HG03097 (cell line): Measurements from ENCODE around the gene CAPN11.
A peak's percentile ranks its signal among the peaks of the same experiment; 100 is the strongest.

Experiments
- ATAC-seq: cut with Tn5 transposase; IDR thresholded peaks from one replicate; pipeline ENCODE4 v1.9.1; 2021; ENCODE audit not compliant: unreplicated experiment, low FRiP score

The CAPN11 gene

DNA sequence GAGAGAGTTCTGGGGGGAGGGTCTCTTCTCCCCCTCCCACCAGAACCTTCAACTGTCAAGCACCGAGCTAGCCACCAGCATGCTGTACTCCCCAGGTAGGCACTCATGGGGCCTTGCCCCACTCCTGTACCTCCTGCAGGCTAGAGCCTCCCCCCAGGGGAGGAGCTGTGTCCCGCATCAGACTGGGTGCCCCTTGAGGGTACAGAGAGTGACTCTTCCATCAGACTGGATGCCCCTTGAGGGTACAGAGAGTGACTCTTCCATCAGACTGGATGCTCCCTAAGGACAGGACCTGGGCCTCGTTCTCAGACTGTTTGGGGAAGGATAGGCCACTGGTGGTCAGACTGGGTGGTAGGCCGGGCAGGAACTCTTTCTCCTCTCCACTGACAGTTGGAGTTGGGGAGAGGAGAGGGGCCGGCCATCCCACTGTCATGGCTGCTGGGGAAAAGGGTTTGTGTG, at the start of gene CAPN11:
Gene CAPN11, plus strand, starts transcription at position 51 of the 459 bp plus-strand sequence. Its CDS starts 29 bp downstream, at position 80.
- ATAC-seq: no peak

DNA sequence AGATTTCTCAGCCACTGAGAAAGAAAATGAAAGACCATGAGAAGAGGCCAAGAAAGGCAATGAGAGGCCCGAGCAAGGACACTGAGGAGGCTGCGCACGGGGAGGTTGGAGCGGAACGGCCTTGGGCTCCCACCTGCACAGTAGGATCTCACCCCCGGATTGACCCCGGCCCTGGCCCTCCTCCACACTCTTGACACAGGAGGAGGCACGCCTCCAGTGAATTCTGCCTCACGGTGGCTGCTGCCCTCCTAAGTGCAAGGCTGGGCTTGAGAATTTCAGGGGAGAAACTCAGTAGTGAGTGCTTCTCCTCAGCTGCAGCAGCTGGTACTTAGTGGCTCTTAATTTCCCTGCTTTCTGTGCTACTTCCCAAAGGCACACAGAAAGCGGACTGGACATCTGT, 49.4 kb upstream of the CAPN11 start:
- no peak for ATAC-seq

DNA sequence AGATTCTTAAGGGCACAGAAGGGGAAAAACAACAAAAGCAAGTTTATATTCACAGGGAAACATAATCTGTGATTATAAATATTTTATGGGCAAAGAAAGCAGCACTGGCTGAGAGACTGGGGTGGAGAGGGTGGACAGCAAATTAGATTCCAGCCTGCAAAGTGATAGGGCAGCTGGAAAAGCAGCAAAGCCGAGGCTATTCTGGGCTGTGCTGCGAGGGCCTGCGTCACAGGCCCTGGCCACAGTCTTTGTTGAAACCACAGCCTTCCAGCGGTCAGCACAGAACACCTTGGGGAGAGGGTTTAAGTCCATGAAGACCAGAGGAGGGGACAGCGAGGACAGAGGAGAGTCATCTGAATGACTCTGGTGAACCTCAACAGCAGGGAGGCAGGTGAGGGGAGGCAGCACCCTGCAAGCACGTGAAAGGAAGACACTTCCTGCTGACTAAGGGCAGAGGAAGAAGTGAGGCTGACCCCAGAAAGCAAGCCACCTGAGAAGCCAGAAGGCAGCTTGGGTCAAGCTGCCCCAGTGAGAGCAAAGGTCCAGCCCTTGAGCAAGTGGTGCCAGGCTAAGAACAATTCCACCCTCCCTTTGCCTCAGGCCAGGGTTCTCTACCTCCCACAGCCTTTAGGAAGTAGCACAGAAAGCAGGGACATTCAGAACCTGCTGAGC, 48.5 kb upstream of the CAPN11 start:
- no peak for ATAC-seq

GRCh38 chr6:44110966-44111365, 47.7 kb upstream of the CAPN11 start:
- no peak for ATAC-seq

DNA sequence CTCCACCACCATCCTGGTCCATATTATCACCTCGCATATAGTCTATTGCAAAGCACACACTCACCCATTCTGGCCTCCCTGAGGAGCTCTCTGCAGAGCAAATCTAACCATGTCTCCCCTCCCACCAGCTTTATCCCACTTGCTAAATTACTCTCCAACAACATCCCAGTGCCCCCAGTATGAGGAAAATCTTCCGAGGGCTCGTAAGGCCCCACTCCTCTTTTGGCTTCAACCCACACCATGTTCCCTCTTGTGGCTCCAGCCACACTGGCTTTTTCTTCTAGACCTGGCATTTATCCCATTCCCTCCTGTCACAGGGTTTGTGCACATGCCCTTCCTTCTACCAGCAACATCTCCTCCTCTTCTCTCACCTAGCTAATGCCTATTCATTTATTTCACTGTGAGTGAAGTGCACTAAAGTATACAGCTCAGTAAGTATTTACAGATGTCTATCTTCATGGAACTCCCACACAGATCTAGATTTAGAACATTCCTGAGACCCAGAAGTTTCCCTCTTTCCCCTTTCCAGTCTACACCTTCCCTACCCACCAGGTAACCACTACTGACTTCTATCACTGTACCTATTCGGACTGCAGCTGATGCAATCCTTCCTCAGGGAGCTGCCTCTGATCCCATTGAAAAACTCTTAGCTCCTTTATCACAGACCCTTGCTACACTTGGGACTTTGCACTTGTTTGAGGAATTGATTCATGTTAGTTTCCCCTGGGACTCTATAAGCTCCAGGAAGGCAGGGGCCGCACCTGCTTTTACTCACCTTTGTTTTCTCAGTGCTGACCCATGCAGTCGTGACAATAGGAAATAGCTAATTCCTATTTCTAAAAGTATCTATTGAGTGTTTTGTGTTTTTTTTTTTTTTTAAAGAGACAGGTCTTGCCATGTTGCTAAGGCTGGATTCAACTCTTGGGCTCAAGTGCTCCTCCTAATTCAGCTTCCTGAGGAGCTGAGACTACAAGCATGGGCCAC, 46.9 kb upstream of the CAPN11 start:
- ATAC-seq: no peak

- no peak for ATAC-seq
These were observed 45.2 kb upstream of the CAPN11 start for GRCh38 chr6:44113414-44113813.

GRCh38 chr6:44115866-44116265, 42.8 kb upstream of the CAPN11 start:
- no peak for ATAC-seq

GRCh38 chr6:44116641-44117382, 41.8 kb upstream of the CAPN11 start:
- ATAC-seq: no peak

DNA sequence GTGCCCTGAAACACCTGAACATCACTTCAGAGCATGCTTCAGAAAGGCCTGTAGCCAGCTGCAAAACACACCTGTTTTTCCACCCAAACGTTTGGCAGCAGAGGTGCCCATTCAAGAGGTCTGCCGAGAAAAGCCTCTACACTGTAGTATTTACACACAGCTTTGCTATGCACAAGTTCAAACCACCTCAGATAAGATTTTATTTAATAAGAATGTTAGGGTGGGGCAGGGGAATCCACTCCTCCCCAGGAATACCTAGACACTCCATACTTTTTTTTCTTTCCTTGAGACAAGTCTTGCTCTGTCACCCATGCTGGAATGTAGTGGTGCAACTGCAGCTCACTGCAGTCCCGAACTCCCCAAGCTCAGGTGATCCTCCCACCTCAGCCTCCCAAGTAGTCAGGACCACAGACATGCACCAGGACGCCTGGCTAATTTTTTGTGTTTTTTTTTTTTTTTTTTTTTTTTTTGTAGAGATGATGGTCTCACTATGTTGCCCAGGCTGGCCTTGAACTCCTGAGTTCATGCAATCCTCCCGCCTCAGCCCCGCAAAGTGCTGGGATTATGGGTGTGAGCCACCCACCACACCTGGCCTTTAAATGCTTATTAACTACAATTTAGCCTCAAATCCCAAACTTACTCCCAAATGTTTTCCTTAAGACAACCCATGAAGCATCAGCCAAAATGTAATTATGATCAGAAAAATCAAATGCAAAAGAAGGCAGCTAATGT, 41.1 kb upstream of the CAPN11 start:
- ATAC-seq: no peak

- no peak for ATAC-seq
These were observed 38.8 kb upstream of the CAPN11 start for GRCh38 chr6:44119704-44120262.

- no peak for ATAC-seq
These were observed 37.8 kb upstream of the CAPN11 start for GRCh38 chr6:44120692-44121443.

DNA sequence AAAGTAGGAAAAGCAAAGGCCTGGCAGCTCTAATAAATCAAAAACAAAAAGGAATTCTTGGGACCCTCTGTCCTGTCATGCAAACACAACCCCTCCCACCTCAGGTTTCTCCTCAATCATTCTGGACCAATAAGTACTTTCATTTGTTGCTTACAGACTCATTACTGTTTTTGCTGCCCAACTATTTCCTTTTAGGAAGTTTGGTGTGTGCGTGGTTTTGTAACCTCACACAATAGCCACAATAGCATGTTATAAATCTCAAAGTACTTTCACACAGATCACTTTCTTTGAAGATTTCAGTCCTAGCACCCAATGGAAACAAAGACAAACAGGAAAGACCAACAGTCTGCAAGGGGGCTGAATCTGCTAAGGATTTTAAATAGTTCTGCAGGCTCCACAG, 35.8 kb upstream of the CAPN11 start:
- no peak for ATAC-seq

GRCh38 chr6:44123544-44123943, 35.1 kb upstream of the CAPN11 start:
- ATAC-seq: no peak

DNA sequence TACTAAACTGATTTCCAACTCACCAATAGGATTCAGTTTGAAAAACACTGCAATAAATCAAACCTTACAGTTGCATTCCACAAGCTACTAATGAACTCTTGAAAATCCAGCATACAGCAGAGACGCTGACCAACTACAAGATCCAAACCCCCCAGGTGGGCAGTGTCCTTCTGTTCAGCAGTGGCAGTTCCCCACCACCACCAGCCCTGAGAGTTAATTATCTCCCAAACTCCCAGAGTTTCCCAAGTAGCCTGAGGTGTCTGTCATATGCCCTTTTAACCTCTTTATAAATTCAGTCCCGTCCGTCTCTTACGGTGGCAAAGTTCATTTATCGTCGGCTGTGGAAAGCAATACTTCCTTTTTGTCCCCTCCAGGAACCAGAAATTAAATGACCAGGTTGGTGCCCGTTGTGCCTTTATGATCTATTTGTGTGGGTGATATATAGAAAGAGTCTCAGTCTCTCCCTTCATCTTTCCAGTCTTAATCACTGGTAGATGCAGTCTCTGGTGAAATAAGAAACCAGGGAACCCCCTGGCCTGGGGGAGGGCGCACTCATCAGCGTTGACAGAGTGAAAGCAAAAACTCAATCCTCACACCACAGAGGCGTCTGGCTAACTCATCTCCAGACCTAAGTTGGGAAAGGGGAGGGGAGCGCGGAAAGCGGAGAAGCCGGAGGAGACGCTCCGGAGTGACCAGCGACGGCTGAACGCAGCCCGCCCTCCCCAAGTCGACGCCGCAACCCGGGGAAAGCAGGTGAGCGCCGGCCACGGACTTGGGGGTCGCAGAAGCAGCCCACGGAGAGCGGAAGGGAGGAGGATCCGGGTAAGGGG, 32.1 kb upstream of the CAPN11 start:
- ATAC-seq: peak; percentile 40

DNA sequence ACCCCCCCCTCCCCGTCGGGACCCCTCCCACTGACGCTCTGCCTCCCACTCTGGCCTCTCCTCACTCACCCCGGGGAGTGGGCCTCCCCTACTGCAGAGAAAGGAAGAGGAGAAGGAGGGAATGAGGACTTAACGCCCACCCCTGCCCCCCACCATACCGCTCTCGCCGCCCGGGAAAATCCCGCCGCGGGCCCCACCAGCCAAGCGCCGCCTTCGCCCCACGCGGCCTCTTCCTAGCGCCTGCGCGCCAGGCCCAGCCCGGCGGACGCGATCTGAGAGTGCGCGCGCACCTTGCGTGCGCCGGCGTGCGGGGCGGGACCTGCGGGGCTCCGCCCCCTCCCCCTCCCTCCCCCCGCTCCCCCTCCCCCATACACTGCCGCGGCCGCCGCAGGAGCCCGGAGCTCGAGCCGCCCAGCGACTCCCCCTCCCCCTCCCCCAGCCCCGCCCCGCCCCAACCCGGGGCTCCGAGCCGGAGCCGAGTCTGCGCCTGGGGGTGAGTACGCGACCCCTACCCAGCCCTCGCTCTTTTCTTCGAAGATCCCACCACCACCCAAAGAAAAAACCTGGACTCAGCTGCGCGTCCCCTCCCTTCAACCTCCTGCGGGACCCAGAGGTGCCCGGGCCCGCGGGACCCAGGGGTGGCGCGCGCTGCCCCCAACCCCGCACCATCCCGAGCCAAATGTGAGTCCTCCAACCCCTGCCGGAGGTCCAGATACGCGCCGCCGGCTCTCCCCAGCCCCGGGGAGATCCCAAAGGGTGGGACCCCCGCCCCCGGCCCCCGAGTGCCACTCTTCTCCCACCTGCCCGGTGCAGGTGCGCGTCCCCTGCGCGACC, 31.2 kb upstream of the CAPN11 start, which contains the start of the genes MRPL14 and TMEM63B:
Gene MRPL14, minus strand, starts transcription at position 267 of the 834 bp plus-strand sequence. CDS start 10,841 bp downstream, outside the sequence.
Gene TMEM63B, plus strand, starts transcription at position 369 of the 834 bp plus-strand sequence. CDS start 7,031 bp downstream, outside the sequence.
- peak; percentile 66 for ATAC-seq

DNA sequence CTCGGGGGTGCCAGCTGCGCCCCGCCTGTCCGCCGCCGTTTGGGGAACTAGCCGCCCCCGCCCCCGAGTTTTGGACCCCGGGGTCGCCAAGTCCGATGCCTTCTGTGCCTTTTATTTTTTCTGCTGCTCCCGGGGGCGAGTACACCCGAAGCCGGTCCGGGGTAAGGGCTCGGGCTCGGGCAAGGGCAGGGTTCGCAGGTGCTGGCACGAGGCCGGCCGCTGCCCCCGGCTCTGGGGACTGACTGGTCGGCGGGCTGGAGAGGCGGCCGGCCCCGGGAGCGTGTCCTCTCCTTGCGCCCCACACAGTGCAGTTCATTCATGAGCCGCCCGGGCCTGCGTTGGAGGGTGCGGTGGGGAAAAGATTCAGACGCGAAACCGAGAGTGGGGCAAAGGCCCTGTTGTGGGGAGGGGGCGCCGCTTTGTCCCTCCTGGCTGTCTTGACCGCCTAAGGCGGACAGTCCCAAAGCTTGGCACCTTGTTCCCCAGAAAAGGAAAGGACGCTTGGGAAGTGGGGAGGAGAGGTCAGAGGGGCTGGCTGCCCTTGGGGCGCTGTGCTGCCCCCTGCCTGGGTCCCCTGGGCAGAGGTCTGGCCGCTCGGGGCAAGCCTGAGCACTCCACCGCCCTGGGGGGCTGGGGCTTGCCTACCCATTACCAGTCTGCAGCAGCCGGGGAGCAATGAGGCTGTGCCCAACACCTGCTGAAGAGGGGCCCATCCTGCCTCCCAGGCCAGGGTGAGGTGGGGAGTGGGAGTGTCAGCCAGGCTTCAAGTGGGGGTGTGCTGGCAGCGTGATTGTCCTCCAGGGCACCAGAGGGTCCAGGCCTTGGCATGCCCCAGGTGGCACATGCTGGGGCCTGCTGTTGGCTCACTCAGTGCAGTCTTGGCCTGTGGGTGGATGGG, 30.4 kb upstream of the CAPN11 start:
- ATAC-seq: peak; percentile 14
